NT2/D1 (cell line): ENCODE measurements around the gene RIT2.

Experiments
- SUZ12 ChIP-seq: IDR thresholded peaks from 2 replicates; pipeline ENCODE4 v1.6.1; 2011; ENCODE audit not compliant: insufficient read length, insufficient read depth; ENCODE audit errors: extremely low read depth
- YY1 ChIP-seq: IDR thresholded peaks from 2 replicates; pipeline ENCODE4 v1.6.1; 2011; ENCODE audit not compliant: insufficient read length, insufficient read depth

DNA sequence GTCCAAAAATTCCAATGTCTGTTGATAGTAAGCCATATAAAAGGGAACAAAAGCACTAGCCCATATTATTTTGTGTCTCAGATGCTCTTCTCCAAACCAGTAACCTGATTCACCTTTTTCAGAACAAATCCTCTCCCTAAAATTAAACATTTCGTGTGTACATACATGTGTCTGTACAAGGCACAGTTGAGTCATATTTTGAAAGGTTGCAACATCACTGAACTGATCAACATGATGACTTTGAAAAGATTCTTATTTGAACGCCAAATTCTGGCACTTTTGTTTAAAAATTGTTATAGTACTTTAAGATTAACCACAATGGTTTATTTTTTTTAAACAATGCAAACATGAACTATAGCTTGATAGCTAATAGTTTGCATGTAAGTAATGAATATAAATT is 102.5 kb downstream of the RIT2 start:
- TF ChIP-seq YY1, result no peak
- TF ChIP-seq SUZ12, result no peak
